ENCODE data around the gene BTN1A1.

DNA sequence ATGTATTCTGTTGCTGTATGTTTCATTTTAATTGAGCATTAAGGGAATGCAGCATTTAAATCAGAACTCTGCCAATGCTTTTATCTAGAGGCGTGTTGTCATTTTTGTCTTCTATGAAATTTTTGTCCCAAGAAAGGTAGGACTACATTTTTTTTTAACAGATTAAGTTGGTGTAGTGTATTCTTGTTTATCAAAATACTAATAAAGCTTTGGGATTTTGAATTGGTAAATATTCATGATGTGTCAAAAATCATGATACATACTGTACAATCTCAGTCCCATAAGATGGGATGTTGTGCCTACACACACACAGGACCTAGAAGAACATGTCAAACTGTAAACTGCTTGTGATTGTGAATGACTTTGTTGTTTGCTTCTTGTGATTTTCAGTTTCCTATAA is 26.8 kb downstream of the BTN1A1 start:
- TF ChIP-seq POLR2AphosphoS5 (IDR thresholded peaks at IDR 0.05; ENCODE audit: borderline replicate concordance, low read depth, low read length) (no peak), EZH2 (IDR thresholded peaks at IDR 0.05) (no peak)
